ENCODE results near the gene CTNNBL1. TPM values are rescaled to one million over a fixed set of nuclear protein-coding genes. Genes with fewer than 3 reads are reported as not detected.
"Not testable (repeated sequence)": the region's sequence is repeated elsewhere in the genome, so short reads cannot be mapped to it uniquely, and the experiment has no call there.

The CTNNBL1 gene
- total RNA-seq, 2 donors from 2014 or later = 29.9 to 39.9 TPM

GRCh38 chr20:37700301-37700700, 6.5 kb downstream of the CTNNBL1 start:
- DNase-seq (ENCODE audit: low spot score) = no peak
- H3K9me3 ChIP-seq = no peaks in the 10 kb centered on the region
- H3K4me1 ChIP-seq = peaks cover 0 to 36% of the 10 kb centered on the region in 2 donors
- TF ChIP-seq CTCF (IDR thresholded peaks at IDR 0.05) = no peak
- H3K27ac ChIP-seq = peak overlapping the region in 1 of 2 donors; percentile 80
- H3K4me3 ChIP-seq = no peak overlapping the region
- H3K27me3 ChIP-seq = no peaks in the 10 kb centered on the region
- H3K36me3 ChIP-seq = no peaks in the 10 kb centered on the region

DNA sequence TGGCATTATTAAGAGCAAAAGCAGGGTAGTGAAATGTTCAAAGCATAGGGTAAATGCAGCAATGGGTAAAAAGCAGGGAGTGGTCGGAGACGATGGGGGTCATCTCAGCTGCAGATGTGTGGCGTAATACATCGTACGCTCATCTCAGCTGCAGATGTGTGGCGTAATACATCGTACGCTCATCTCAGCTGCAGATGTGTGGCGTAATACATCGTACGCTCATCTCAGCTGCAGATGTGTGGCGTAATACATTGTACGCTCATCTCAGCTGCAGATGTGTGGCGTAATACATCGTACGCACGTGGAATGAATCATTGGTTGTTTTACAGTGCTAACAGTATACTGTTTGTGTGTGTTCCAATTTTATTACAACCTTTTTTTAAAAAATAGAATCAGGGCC, 7.8 kb downstream of the CTNNBL1 start:
- H3K4me3 ChIP-seq; DNase-seq (ENCODE audit: low spot score); H3K27ac ChIP-seq; H3K27me3 ChIP-seq; H3K36me3 ChIP-seq; H3K9me3 ChIP-seq: not testable (repeated sequence)
- H3K4me1 ChIP-seq = peaks cover 0 to 32% of the 10 kb centered on the region in 2 donors

- H3K4me1 ChIP-seq = peaks cover 0 to 32% of the 10 kb centered on the region in 2 donors
- DNase-seq (ENCODE audit: low spot score) = no peak
- no peaks in the 10 kb centered on the region for H3K36me3 ChIP-seq
- peaks cover 0 to 11% of the 10 kb centered on the region in 2 donors for H3K9me3 ChIP-seq
- TF ChIP-seq CTCF (IDR thresholded peaks at IDR 0.05) = no peak
- no peak overlapping the region for H3K27ac ChIP-seq
- no peak overlapping the region for H3K4me3 ChIP-seq
- no peaks in the 10 kb centered on the region for H3K27me3 ChIP-seq
Observed at GRCh38 chr20:37702403-37703034, 8.7 kb downstream of the CTNNBL1 start.

GRCh38 chr20:37703035-37703845, 9.4 kb downstream of the CTNNBL1 start:
- no peak for DNase-seq (ENCODE audit: low spot score)
- Histone ChIP-seq H3K4me3 (no peak overlapping the region), H3K4me1 (peaks cover 0 to 32% of the 10 kb centered on the region in 2 donors), H3K9me3 (peaks cover 0 to 13% of the 10 kb centered on the region in 2 donors), H3K27ac (no peak overlapping the region), H3K36me3 (no peaks in the 10 kb centered on the region), H3K27me3 (no peaks in the 10 kb centered on the region)
- TF ChIP-seq CTCF (IDR thresholded peaks at IDR 0.05) = no peak

DNA sequence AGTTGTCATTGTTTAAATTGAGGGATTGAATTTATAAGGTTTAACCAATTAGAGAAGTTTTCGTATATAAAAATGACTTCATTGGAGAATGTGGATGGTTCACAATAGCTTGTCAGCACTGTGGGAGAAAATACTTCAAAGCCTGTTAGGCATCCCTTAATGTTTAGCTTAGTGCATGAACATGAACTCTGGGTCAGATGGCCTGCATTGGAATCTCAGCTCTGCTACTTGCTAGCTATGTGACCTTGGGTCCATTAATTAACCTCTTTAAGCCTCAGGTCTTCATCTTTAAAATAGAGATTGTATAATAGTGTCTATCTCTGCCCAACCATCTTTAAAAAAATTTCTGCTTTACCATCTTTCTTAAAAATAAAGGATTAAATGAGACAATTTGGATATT, 11.1 kb downstream of the CTNNBL1 start:
- H3K27me3 ChIP-seq = no peaks in the 10 kb centered on the region
- H3K4me3 ChIP-seq = no peak overlapping the region
- no peak for DNase-seq (ENCODE audit: low spot score)
- H3K36me3 ChIP-seq = no peaks in the 10 kb centered on the region
- peaks cover 0 to 13% of the 10 kb centered on the region in 2 donors for H3K9me3 ChIP-seq
- TF ChIP-seq CTCF (IDR thresholded peaks at IDR 0.05) = no peak
- peaks cover 0 to 15% of the 10 kb centered on the region in 2 donors for H3K4me1 ChIP-seq
- no peak overlapping the region for H3K27ac ChIP-seq

DNA sequence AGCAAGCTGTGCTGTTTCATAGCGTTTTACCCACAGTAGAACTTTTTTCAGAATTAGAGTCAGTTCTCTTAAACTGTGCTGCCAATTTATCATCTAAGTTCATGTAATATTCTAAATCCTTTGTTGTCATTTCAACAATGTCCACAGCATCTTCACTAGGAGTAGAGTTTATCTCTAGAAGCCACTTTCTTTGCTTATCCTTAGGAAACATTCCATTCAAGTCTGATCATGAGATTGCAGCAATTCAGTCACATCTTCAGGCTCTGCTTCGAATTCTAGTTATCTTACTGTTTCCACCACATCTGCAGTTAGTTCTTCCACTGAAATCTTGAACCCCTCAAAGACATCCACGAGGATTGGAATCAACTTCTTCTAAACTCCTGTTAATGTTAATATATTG, 12.5 kb downstream of the CTNNBL1 start:
- H3K9me3 ChIP-seq = peaks cover 0 to 13% of the 10 kb centered on the region in 2 donors
- H3K27ac ChIP-seq = no peak overlapping the region
- H3K27me3 ChIP-seq = no peaks in the 10 kb centered on the region
- no peak for TF ChIP-seq CTCF (IDR thresholded peaks at IDR 0.05)
- no peak overlapping the region for H3K4me3 ChIP-seq
- peaks cover 0 to 24% of the 10 kb centered on the region in 2 donors for H3K4me1 ChIP-seq
- H3K36me3 ChIP-seq = no peaks in the 10 kb centered on the region
- no peak for DNase-seq (ENCODE audit: low spot score)

All from right atrium auricular region (tissue), 2 donors.